Measurements from ENCODE around the gene EPHB6.

The EPHB6 gene

DNA sequence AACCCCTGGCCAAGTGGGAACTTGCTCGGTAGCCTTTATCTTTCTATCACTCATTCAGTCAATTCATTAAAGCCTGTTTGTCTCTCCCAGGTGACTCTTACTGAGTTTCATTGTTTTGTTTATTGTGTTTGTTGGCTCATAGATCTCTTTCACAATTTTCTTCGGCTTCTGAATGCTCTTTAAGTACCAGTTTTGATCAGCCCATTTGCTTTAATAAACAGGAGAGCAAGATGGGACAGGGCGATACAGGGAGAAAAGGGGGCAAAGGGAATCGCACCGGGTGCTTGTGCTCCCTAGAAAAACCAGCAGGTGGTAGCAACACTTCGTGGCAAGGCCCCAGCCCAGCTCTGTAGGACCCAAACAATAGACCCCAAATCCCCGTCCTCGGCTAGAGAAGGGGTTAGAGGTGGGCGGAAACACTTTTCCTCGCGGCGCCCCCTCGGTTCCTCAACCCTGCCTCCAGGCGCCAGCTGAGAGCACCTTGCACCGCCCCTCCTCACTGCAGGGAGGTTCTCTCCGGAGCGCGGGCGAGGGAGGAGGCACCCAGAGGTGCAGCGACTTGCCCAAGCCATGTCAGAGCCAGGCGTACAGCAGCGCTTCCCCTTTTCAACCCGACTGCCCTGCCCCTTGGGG, 1.0 kb upstream of the EPHB6 start:
- TF ChIP-seq, protein P1, sequence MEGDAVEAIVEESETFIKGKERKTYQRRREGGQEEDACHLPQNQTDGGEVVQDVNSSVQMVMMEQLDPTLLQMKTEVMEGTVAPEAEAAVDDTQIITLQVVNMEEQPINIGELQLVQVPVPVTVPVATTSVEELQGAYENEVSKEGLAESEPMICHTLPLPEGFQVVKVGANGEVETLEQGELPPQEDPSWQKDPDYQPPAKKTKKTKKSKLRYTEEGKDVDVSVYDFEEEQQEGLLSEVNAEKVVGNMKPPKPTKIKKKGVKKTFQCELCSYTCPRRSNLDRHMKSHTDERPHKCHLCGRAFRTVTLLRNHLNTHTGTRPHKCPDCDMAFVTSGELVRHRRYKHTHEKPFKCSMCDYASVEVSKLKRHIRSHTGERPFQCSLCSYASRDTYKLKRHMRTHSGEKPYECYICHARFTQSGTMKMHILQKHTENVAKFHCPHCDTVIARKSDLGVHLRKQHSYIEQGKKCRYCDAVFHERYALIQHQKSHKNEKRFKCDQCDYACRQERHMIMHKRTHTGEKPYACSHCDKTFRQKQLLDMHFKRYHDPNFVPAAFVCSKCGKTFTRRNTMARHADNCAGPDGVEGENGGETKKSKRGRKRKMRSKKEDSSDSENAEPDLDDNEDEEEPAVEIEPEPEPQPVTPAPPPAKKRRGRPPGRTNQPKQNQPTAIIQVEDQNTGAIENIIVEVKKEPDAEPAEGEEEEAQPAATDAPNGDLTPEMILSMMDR (IDR thresholded peaks at IDR 0.05; ENCODE audit: low read depth, low read length): peak; percentile 81
- DNase-seq (ENCODE audit: extremely low read depth, low read depth): no peak

DNA sequence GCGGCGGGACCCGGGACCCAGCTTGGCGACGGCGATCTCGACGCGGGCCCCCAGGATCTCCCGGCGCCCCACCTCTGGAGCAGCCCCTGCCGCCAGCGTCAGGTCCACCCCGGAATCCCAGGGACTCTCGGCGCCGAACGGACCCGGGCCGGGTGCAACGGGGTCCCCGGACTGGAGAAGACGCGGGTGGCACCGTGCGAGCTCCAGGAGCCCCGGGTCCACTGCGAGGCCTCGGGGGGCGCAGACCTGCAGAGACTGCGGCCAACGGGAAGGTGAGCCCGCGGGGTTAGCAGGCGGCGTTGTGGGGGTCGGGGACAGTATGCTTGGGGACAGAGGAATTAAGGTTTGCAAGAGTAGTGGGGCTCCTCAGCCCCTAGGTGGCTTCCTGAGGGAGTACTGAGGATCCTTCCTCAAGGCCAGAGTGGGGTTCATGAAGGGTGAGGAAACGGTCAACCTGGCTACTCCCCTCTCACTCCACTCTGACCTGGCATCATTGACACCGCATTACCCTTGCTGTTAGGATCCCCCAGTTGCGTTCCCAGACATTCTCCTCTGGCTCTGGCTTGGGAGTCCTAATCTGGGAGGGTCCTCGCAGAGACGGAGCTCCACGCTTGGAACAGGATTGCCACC, 353 bp downstream of the EPHB6 start:
- TF ChIP-seq, protein P1 (IDR thresholded peaks at IDR 0.05; ENCODE audit: low read depth, low read length): no peak
- DNase-seq (ENCODE audit: extremely low read depth, low read depth): no peak

DNA sequence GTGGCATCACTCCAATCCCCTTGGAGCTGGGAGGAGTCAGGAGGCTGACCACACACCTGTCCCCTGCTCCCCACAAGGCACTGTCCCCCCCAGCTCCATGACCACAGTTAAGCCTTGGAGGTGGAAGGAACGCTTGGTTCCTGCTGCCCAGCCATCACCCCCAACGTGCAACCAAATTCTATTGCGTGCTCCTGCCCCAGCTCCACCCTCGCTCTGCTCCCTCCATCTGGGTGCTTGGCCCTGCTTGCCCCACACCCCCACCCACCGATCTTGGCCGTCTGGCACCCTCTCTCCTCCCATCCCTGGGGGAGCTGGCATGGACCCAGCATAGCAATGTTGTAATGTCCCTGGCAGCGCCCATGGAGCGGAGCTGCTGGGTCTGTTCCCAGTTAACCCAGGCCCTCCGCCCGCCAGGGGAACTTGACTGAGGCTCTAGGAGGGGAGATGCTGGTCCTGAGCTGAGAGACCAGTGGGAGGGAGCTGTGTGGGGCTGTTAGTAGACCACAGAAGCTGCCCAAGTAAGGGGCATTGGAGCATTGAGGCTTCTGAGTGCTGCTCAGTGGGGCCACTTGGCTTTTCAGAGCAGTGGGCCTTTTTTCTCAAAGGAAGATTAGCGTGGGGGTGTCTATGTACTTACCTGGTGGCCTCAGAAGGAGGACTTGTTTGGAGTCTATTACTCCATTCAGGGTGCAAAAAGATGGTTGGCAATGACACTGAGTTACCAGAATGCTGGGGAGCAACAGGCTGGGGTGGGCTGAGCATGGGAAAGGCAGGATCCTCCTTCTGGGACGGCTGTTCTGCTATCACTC, 1.1 kb downstream of the EPHB6 start:
- DNase-seq (ENCODE audit: extremely low read depth, low read depth): no peak
- TF ChIP-seq, protein P1 (IDR thresholded peaks at IDR 0.05; ENCODE audit: low read depth, low read length): no peak

DNA sequence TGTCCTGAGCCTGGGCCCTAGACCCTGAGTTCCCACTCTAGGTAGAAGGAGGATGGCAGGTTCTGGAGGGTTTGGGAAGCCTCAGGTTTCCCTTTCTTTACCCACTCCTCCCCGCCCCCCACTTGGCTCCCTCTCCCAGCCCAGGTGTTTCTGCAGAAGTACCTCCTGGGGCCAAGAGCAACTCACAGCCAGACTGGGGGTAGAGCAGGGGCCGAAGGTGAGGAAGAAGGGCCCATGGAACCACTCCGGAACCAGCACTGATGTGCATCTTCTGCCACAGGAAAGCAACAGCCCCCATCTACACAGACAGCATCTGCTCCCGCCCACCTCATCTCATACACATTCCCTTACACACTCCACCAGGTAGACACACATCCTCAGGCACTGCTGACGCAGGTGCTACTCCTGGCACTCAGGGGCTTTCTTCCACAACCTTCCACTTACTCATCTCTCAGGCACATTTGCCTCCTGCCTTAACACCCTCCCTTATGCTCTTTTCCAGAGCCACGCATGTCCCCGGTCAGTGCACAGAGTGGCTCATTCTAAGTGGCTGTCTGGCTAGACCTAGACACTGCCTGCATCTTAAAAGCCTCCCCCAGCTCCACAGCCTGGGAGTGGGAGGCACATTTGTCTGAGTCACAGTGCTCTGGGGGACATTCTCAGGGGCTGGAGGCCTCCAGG, 1.8 kb downstream of the EPHB6 start:
- TF ChIP-seq, protein P1 (IDR thresholded peaks at IDR 0.05; ENCODE audit: low read depth, low read length): no peak

DNA sequence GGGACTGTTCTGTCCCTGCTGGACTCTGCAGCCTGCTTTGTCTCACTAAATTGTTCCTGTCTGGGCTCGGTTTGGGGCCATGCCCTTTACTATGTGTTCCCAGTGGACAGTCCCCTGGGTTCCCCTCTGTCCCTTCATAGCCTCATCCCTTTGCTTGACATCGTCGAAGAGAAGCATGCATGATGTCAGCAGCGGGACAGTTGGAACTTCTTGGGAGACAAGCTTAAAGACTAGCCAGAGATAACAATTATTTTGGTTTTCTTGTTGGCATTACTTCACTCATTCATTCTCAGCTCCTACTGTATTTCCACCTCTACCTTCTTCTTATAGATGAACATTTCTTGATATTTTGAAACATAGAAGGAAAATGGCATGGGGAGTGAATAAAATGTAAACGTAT, 2.7 kb downstream of the EPHB6 start:
- DNase-seq (ENCODE audit: extremely low read depth, low read depth): no peak
- TF ChIP-seq, protein P1 (IDR thresholded peaks at IDR 0.05; ENCODE audit: low read depth, low read length): no peak

More for the DNA sequence above, 1.8 kb downstream of the EPHB6 start:
- no peak for DNase-seq (ENCODE audit: extremely low read depth, low read depth)

DNA sequence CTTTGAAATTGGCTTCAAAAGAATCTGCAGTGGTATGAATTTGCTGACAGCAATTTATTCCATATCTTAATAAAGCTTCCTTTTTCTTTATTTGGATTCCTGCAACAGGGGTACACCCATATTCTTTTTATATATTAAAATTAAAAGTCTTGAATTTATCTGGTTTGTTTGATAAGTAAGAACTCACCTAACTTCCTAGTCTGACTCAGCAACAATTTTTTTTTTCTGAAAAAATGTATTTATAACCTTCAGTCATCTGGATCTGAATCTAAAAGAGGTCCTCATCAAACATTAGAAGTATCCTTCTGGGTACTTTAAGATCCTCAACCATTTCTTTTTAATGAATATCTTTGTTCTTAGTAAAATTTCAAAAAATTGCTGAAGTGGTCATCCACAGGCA, 4.5 kb downstream of the EPHB6 start:
- TF ChIP-seq, protein P1 (IDR thresholded peaks at IDR 0.05; ENCODE audit: low read depth, low read length): no peak
- no peak for DNase-seq (ENCODE audit: extremely low read depth, low read depth)

Measured in AG09319 (cell line).